ENCODE data around the gene WNT7A. TPM values are rescaled to one million over a fixed set of nuclear protein-coding genes. Genes with fewer than 3 reads are reported as not detected.

The WNT7A gene
- total RNA-seq, 1 experiment from 2014 or later, result not detected

DNA sequence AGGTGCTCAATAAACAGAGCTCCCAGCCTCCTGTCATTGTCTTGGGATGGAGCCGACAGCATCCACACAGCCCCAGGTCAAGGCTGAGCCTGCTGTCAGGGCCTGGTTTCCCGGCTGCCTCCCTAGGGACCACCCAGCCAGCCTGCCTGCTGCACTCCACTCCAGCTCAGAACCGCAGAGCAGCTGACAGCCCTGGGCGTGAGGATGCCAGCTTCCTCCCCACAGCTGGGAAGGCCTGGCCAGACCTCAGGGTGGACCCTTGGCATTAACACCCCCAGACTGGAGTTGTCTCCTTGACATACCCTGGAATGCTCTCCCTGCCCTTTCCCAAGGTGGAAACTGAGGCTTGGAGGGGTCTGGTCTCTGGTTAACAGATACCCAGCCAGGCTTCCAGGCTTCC, 112.0 kb downstream of the WNT7A start:
- no peaks in the 10 kb centered on the region for H3K36me3 Mint-ChIP-seq (ENCODE audit: insufficient read depth in 1 of 3, low read depth in 3 of 3)
- no peak overlapping the region for H4K91ac ChIP-seq (ENCODE audit: insufficient read length, low read depth, low read length)
- peaks cover 5% of the 10 kb centered on the region for H3K4me1 ChIP-seq (ENCODE audit: insufficient read depth, low read length)
- no peak overlapping the region for H2AFZ ChIP-seq (ENCODE audit: low read length)
- H3K27ac ChIP-seq (ENCODE audit: insufficient read length, low read depth, low read length), result no peak overlapping the region
- H3K79me2 ChIP-seq (ENCODE audit: insufficient read depth, low read length), result no peaks in the 10 kb centered on the region
- H4K8ac ChIP-seq (replicated peaks; ENCODE audit: insufficient read length, low read depth, low read length), result no peak overlapping the region
- H2BK12ac ChIP-seq (ENCODE audit: insufficient read length, low read depth, low read length), result no peak overlapping the region
- peaks cover 0 to 4% of the 10 kb centered on the region in 2 experiments; a peak in 1 of 5 replicates for H3K9me3 Mint-ChIP-seq
- no peaks in the 10 kb centered on the region for H4K20me1 ChIP-seq (ENCODE audit: control insufficient read depth, insufficient read depth, insufficient read length)
- H3K79me1 ChIP-seq (ENCODE audit: insufficient read depth, low read depth, low read length, poor library complexity, severe bottlenecking), result no peaks in the 10 kb centered on the region
- H2BK120ac ChIP-seq (ENCODE audit: low read depth, low read length, poor library complexity, severe bottlenecking), result no peak overlapping the region
- no peaks in the 10 kb centered on the region for H3K9me3 ChIP-seq (ENCODE audit: control insufficient read depth, low read depth, low read length)
- no peak for DNase-seq
- H2BK5ac ChIP-seq (ENCODE audit: insufficient read length, low read length), result no peak overlapping the region
- no peaks in the 10 kb centered on the region for H3K23me2 ChIP-seq (ENCODE audit: insufficient read length, low read depth, low read length, poor library complexity, severe bottlenecking)
- H3K4me1 Mint-ChIP-seq, result peaks cover 16 to 19% of the 10 kb centered on the region in 2 experiments
- no peak overlapping the region for H3K4ac ChIP-seq (ENCODE audit: low read depth, low read length)
- no peak overlapping the region for H3K4me2 ChIP-seq (ENCODE audit: insufficient read depth, insufficient read length, low read length)
- H3K18ac ChIP-seq (ENCODE audit: insufficient read length, low read depth, low read length), result no peak overlapping the region
- no peak overlapping the region for H2BK15ac ChIP-seq (ENCODE audit: low read depth, low read length)
- no peak overlapping the region for H3K56ac ChIP-seq (ENCODE audit: insufficient read length, low read depth, low read length)
- no peak overlapping the region for H3T11ph ChIP-seq (ENCODE audit: low read length)
- no peak overlapping the region for H3K4me3 Mint-ChIP-seq
- H3K23ac ChIP-seq (ENCODE audit: insufficient read length, low read depth, low read length), result no peak overlapping the region
- no peak overlapping the region for H2BK20ac ChIP-seq (ENCODE audit: low read depth, low read length, poor library complexity, severe bottlenecking)
- no CpG with 5 or more reads among the region's 4 CpGs for WGBS (ENCODE audit: extremely low coverage, insufficient read length, low lambda C conversion rate)
- H3K27ac Mint-ChIP-seq, result peak overlapping the region in 1 of 3 experiments; percentile 18; a peak in 1 of 7 replicates
- no peak overlapping the region for H3K14ac ChIP-seq (ENCODE audit: insufficient read depth, low read length)
- H2AK5ac ChIP-seq (ENCODE audit: insufficient read length, low read length), result no peak overlapping the region
- H3K9ac ChIP-seq (ENCODE audit: extremely low read depth, insufficient read length, low read length), result no peak overlapping the region
- TF ChIP-seq, protein P1, sequence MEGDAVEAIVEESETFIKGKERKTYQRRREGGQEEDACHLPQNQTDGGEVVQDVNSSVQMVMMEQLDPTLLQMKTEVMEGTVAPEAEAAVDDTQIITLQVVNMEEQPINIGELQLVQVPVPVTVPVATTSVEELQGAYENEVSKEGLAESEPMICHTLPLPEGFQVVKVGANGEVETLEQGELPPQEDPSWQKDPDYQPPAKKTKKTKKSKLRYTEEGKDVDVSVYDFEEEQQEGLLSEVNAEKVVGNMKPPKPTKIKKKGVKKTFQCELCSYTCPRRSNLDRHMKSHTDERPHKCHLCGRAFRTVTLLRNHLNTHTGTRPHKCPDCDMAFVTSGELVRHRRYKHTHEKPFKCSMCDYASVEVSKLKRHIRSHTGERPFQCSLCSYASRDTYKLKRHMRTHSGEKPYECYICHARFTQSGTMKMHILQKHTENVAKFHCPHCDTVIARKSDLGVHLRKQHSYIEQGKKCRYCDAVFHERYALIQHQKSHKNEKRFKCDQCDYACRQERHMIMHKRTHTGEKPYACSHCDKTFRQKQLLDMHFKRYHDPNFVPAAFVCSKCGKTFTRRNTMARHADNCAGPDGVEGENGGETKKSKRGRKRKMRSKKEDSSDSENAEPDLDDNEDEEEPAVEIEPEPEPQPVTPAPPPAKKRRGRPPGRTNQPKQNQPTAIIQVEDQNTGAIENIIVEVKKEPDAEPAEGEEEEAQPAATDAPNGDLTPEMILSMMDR (conservative IDR thresholded peaks at IDR 0.05), result no peak
- no peaks in the 10 kb centered on the region; the same call in 1 of the 2 replicates for H3K27me3 Mint-ChIP-seq (ENCODE audit: low read depth)
- H4K5ac ChIP-seq (ENCODE audit: insufficient read length, low read depth, low read length), result no peak overlapping the region
- no peaks in the 10 kb centered on the region for H3K27me3 ChIP-seq (ENCODE audit: insufficient read depth, low read length)

All from H9 (cell line).